Right ventricle myocardium superior (tissue), 1 donor: Measurements from ENCODE around the gene ZNF101. TPM values are rescaled to one million over a fixed set of nuclear protein-coding genes. Genes with fewer than 3 reads are reported as not detected.
A peak's percentile ranks its signal among the peaks of the same experiment; 100 is the strongest.

Source experiments
- ATAC-seq: fragments of 200-7000 bp; cut with Tn5 transposase; one replicate; pipeline ENCODE4 v1.9.1; 2020; ENCODE audit warnings: mild to moderate bottlenecking; ENCODE audit not compliant: poor library complexity
- DNase-seq: peaks from one replicate; pipeline ENCODE4 v3.0.0-alpha.2; 2020
- intact Hi-C: fragments of 100-400 bp; cut with DNase I; formaldehyde crosslinking; loops from one replicate; pipeline ENCODE4 v1.11.2; 2022
- total RNA-seq: library from RNA; stranded (reverse); fragmentation: NEBNext Ultra II Directional; extraction: Animal tissue kit (Norgen Biotek cat#: 25700); gene quantifications from one replicate; pipeline ENCODE4 v1.2.1, GENCODE V29; 2021
- donor health status: DM: no; HTN: yes; CAD: no; lungs with severe emphysema.

Gene ZNF101
- total RNA-seq, 1 donor from 2014 or later: 2.9 TPM

DNA sequence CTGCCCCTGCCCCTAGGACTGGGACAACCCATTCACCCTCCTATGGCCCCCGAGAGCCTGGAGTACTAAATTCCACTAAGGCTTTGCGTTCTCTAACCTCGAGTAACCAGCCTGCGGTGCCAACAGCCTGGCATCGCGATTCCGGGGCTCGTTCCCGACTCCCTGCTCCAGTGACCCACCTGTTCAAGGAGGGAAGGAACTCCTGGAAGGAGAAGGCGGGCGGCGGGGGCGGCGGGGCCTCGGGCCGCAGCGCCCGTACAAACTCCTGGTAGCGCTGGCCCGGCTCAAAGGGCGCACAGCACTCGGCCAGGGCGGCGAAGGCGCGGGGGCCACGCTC is 31.5 kb upstream of the ZNF101 start:
- ATAC-seq (no peak), DNase-seq (no peak)
- intact Hi-C loops: no loop called here

DNA sequence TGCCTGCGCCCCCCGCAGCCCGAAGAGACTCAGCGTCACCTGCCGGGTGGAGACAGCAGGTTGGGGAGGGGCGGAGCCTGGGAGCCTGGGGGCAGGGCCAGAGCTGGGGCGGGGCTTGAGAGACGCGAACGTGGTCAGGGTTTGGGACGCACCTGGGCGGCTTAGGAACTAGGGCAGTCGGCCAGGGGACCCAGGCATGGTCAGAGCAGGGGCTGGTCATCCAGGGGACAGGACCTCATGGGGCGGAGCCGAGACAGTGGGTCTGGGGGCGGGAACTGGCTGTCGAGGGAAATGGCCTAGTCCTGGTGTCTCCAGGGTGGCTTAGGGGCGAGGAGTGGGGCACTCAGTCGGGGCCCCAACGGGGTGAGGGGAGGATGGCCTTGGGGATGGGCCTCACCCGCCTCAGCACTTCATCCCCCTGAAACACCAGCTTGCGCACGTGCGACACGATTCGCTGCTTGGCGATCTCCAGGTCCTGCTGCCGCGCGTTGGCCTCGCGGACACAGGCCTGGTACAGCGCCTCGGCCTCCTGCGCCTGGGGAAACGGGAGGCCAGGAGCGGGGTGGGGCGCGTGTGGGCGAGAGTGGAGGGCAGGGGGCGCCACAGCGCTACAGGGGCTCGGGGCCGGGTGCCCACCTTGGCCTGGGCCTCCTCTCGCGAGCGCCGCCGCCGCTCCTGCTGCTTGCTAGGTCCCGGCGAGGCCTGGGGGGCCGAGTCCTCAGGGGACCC is 31.0 kb upstream of the ZNF101 start:
- intact Hi-C loops: no loop called here
- no peak for DNase-seq
- peak; percentile 8 for ATAC-seq

- DNase-seq (no peak), ATAC-seq (peak; percentile 14)
- intact Hi-C loops: loop anchor here (2.0 kb wide), 1 partner anchor 110 kb away; no protein-coding TSS in a partner anchor
These were observed 26.0 kb upstream of the ZNF101 start for GRCh38 chr19:19642506-19643157.

DNA sequence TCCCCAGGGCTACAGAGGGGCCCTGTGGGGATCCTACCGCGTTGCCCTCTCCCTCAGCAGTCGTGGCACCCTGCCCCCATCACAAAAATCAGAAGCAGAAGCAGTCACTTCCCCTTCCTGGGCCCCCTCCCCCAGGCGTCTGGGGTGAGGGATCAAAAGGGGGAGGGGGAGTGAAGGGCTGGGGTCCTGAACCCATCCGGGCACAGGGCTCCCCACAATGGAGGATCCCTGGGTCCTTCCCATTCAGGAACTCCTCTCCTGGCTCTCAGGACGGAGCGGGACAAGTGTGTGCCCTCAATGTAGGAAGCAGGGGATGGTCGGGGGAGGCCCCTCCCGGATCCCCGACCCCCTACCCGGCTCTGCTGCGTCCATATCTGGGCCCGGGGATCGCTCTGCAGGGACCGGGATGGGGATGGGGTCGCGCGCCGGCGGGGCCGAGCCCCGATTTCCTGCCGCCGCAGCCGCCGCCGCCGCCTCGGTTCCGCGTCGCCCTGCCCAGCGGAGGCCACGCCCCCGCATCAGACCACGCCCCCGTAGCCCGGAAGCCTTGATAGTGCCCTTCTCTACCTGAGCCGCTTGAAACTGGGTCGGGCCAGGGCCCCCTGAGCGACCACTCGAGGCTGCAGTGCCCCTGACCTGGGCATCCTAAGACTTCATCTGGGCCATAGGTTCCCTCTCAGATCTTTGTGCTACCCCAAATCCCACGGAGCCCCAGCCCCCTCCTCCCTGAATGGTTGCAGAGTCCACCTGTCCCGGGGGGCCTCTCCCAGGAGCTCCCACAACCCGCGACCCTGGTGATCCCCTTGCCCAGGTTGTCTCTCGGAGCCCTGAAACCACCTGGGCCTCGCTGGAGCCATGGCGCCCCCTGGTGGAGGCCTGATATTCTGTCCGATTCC is 25.2 kb upstream of the ZNF101 start, which contains the start of gene GMIP:
TSS of gene GMIP (minus strand) at position 500 of the 896 bp plus-strand sequence. CDS start at position 372, 128 bp downstream.
- peak; percentile 90 for ATAC-seq
- intact Hi-C loops: loop anchor here (2.0 kb wide), 1 partner anchor 111 kb away; no protein-coding TSS in a partner anchor
- DNase-seq: peak; percentile 90

- intact Hi-C loops: no loop called here
- DNase-seq (no peak), ATAC-seq (no peak)
These were observed 24.6 kb upstream of the ZNF101 start for GRCh38 chr19:19644054-19644388.

DNA sequence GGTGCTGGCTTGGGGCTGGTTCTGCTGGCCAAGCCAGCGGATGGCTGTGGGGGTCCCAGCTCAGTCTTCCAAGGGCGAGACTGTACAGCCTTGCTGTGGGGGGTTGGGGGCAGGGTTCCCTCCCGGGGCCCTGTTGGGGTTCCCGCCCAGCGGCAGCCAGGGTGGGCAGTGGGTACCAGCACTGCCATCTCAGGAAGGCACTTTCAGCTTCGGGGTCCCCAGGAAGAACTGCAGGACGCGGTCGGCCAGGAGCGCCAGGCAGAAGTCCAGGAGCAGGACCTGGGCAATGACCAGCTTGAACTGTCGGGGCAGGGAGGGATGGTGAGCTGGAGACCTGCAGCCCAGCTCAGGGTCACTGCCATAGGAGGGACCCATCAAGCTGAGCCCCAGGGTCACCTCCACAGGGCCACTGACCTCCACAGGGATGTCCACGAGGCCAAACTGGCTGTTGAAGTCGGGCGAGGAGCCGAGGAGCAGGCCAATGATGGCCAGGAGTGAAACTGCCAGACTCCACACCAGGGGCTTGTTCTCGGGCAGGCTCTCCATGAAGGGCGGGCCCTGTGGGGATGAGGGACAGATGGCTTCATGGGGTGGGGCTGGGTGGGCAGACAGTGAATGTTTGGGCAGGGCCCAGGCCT is 23.3 kb upstream of the ZNF101 start:
- DNase-seq: no peak

GRCh38 chr19:19647037-19647835 is 21.4 kb upstream of the ZNF101 start:
- ATAC-seq: no peak
- intact Hi-C loops: no loop called here
- no peak for DNase-seq

More for the DNA sequence above, 23.3 kb upstream of the ZNF101 start:
- intact Hi-C loops: no loop called here
- ATAC-seq: no peak

DNA sequence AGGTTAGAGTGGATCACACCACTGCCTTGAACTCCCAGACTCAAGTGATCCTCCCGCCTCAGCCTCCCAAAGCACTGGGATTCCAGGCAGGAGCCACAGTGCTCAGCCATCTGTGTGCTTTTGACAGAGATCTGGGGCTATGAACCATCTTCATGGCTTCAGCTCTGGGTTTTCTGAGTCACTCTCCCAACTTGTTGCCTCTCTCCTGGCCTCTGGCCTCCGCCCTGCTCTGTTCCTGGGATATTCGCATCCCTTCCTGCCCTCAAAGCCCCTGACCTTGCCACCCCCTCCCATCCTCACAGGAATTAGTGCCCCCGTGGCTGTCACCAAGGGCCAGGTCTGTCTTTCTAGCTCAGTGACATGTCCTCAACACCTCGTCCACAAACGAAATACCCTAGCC is 19.5 kb upstream of the ZNF101 start:
- ATAC-seq (no peak), DNase-seq (no peak)
- intact Hi-C loops: no loop called here

DNA sequence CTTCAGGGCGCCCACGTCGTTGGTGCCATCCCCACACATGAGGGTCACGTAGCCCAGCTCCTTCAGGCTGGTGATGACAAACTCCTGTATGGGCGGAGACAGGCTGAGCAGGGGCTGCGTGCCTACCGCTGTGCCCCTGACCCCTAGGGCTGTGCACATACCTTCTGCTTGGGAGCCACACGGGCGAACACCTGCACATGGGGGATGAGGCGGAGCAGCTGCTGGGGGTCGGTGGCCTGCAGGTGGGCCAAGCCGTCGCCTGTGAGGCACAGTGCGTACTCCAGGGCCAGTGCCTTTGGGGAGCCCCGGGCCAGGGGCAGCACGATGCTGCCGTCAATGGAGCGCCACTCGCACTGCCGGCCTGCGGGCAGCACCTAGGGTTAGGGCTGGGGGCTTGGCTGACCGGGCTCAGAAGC is 19.1 kb upstream of the ZNF101 start:
- intact Hi-C loops: no loop called here
- ATAC-seq (no peak), DNase-seq (no peak)

DNA sequence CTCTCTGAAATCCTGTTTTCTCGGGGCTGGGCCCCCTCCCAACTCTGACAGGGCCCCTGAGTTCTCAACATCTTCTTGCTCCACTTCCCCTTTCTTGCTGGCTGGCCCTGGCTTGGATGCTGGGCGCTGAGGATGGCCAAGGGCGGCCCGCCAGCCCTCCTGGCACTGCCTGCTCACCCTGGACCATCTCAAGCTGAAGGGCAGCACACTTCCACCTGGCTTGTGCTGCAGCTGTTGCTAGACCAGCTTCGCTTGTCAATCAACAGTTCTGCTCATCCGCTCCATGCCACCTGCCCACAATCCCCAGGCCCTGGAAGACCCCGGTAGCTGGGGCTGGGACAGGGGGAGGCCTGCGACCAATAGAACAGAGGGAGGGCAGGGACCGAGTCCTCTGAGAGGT is 18.3 kb upstream of the ZNF101 start:
- ATAC-seq (no peak), DNase-seq (no peak)
- intact Hi-C loops: no loop called here

- DNase-seq (peak; percentile 68), ATAC-seq (peak; percentile 74)
- intact Hi-C loops: no loop called here
These were observed 17.6 kb upstream of the ZNF101 start for GRCh38 chr19:19651076-19651475.

DNA sequence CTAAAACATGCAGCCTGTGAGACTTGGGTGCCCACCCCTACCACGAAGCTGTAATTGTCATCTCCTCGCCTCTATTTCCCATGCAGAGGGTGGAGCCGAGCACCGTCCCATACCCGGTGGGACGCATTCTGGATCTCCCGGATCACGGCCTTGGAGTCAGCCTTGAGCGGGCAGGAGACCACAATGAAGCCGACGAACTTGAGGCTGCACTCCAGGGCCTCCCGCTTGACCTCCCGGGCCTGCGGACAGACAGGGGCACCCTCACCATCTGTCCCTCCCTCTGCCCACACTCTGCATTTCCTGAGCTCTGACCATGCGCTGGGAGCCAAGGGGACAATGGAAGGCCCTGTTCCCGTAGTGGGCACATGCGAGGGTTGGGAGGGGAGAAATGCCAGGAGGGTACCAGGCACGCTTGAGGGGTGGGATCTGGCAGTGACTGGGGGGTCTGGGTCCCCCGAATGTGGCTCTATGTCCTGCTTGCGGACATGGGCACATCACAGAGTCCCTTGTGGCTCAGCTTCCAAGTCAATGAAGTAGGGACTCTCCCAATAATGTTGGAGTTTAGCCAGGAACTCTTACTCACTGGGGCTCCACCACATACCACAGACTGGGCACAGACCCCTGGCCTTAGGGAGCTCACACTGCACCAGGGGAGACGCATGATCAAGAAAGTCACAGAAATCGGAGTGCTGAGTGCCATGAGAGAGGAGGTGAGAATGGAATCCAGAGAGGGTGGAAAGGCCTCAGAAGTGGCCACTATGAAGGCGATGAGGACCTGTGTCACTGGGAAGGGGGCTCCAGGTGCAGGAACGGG is 15.9 kb upstream of the ZNF101 start:
- ATAC-seq (no peak), DNase-seq (no peak)

DNA sequence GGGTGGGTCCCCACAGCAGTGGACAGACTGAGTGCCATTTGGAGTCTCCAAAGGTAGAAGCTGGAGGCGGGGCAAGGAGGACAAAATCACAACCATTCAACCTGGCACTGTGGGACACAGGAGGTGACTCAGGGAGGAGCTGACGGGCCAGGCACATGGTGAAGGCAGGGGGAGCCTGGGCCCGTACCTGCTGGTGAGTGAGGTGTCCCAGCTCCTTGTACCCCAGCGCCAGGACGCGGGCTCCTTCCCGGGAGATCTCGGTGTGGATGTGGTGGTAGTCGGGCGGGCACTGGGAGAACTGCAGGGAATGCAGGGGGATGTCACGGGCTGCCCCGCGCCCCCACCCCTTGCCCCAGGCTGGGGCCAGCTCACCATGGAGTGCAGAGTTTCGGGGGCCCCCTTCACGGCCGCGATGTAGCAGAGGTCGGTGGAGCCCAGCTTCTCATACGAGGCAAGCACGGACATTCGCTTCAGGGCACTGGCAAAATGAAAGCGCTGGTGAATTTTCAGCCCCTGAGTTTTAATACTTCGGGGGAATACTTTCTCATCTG is 15.0 kb upstream of the ZNF101 start:
- ATAC-seq (no peak), DNase-seq (no peak)
- intact Hi-C loops: no loop called here

More for the DNA sequence above, 15.9 kb upstream of the ZNF101 start:
- intact Hi-C loops: no loop called here

- DNase-seq (no peak), ATAC-seq (no peak)
- intact Hi-C loops: no loop called here
These were observed 14.2 kb upstream of the ZNF101 start for GRCh38 chr19:19654441-19654840.

DNA sequence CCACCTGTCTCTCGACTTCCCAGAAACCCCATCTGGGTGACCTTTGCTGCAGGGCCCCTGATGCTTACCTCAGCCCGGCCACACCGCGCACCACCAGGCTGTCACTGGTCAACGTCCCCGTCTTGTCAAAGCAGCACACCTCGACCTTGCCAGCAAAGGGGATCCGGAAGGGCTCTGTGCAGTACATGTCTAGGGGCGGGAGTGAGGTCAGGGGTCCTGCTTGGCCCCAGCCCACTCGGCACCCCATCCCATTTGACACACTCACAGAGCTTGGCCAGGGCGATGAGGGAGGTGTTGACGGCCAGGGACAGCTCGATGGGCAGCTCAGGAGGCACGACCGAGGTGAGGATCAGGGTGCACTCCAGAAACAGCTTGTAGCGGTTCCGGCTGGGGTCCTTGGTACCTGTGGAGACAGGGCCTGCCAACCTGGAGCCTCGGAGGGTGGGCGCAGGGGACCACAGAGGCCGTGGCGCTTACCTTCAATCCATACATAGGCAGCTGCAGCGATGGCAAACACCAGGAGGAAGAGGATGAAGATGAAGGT is 13.5 kb upstream of the ZNF101 start:
- intact Hi-C loops: no loop called here
- ATAC-seq: no peak
- peak; percentile 29 for DNase-seq

GRCh38 chr19:19655641-19656343 is 12.8 kb upstream of the ZNF101 start:
- intact Hi-C loops: no loop called here
- DNase-seq (peak; percentile 19), ATAC-seq (no peak)
